Measurements from ENCODE around the gene OR8J3.
"Not testable (repeated sequence)": the region's sequence is repeated elsewhere in the genome, so short reads cannot be mapped to it uniquely, and the experiment has no call there.

OR8J3 gene

GRCh38 chr11:56152333-56152732 is 12.3 kb upstream of the OR8J3 start:
- no peak overlapping the region for H3K4me3 ChIP-seq (ENCODE audit: low read depth, low read length)
- DNase-seq (ENCODE audit: low read depth), result no peak
- TF ChIP-seq CTCF (IDR thresholded peaks at IDR 0.05; ENCODE audit: insufficient read depth, low read depth, low read length, missing control alignments), result no peak

GRCh38 chr11:56151376-56151775 is 11.4 kb upstream of the OR8J3 start:
- TF ChIP-seq CTCF (IDR thresholded peaks at IDR 0.05; ENCODE audit: insufficient read depth, low read depth, low read length, missing control alignments), result no peak

GRCh38 chr11:56143681-56144080 is 3.7 kb upstream of the OR8J3 start:
- DNase-seq (ENCODE audit: low read depth); H3K4me3 ChIP-seq (ENCODE audit: low read depth, low read length): not testable (repeated sequence)

More at GRCh38 chr11:56151376-56151775, 11.4 kb upstream of the OR8J3 start:
- DNase-seq (ENCODE audit: low read depth), result no peak
- no peak overlapping the region for H3K4me3 ChIP-seq (ENCODE audit: low read depth, low read length)

DNA sequence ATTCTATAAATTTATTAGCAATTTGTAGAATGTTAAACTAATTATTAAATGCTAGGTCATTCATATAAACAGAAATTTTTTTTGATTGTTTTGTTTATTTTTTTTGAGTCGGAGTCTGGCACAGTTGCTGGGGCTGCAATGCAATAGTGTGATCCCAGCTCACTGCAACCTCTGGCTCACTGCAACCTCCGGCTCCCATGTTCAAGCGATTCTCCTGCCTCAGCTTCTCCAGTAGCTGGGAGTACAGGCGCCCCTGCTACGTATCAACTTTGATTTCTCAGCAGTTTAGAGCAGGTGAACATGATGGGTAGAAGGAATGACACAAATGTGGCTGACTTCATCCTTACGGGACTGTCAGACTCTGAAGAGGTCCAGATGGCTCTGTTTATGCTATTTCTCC is 17.9 kb downstream of the OR8J3 start, which contains the start of gene OR8H3:
OR8H3 (plus strand) TSS at position 301 of the 400 bp plus-strand sequence; CDS start at position 301, 0 bp downstream.
- DNase-seq (ENCODE audit: low read depth), result no peak
- TF ChIP-seq CTCF (IDR thresholded peaks at IDR 0.05; ENCODE audit: insufficient read depth, low read depth, low read length, missing control alignments), result no peak
- H3K4me3 ChIP-seq (ENCODE audit: low read depth, low read length), result no peak within 1 kb of the TSS

DNA sequence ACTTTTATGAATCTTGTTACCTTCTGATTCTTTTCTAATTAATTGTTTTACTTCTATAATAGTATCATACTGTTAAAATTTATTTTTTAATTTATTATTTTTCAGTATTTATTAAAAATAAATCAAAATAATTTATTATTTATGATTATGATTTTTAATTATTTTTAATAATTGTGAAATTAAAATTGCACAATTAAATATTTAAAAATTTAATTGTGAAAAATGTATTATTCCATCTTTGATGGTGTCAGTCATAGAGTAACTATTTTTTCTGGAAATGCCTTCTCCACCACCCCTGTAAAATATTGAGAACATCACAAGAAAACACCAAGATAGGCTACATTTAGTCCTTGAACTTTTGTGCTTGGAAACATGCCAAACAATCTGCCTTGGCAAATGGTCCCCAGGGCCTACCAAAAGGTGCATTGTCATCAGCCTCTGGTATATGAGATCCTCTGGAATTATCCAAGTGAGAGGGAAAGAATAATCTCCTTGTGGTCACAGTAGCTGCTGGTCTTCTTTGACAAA is 36.7 kb downstream of the OR8J3 start, which contains the start of gene OR8H2:
OR8H2 (plus strand) TSS at position 478 of the 528 bp plus-strand sequence. CDS start 1,356 bp downstream, outside the sequence.
- TF ChIP-seq CTCF (IDR thresholded peaks at IDR 0.05; ENCODE audit: insufficient read depth, low read depth, low read length, missing control alignments), result no peak
- no peak for DNase-seq (ENCODE audit: low read depth)

GRCh38 chr11:56093008-56093407 is 47.0 kb downstream of the OR8J3 start, which contains the start of gene OR8I2:
Gene OR8I2, plus strand, starts transcription at chr11:56093308. Its CDS starts 0 bp downstream, at chr11:56093308.
- no peak within 1 kb of the TSS for H3K4me3 ChIP-seq (ENCODE audit: low read depth, low read length)
- no peak for DNase-seq (ENCODE audit: low read depth)
- no peak for TF ChIP-seq CTCF (IDR thresholded peaks at IDR 0.05; ENCODE audit: insufficient read depth, low read depth, low read length, missing control alignments)

More for the DNA sequence above, 36.7 kb downstream of the OR8J3 start, which contains the start of gene OR8H2:
- no peak within 1 kb of the TSS for H3K4me3 ChIP-seq (ENCODE audit: low read depth, low read length)

GRCh38 chr11:56089697-56090096 is 50.3 kb downstream of the OR8J3 start:
- no peak for DNase-seq (ENCODE audit: low read depth)
- H3K4me3 ChIP-seq (ENCODE audit: low read depth, low read length), result no peak overlapping the region
- TF ChIP-seq CTCF (IDR thresholded peaks at IDR 0.05; ENCODE audit: insufficient read depth, low read depth, low read length, missing control alignments), result no peak
